ENCODE results near the gene FGR.
"Not testable (repeated sequence)": the region's sequence is repeated elsewhere in the genome, so short reads cannot be mapped to it uniquely, and the experiment has no call there.

FGR gene

DNA sequence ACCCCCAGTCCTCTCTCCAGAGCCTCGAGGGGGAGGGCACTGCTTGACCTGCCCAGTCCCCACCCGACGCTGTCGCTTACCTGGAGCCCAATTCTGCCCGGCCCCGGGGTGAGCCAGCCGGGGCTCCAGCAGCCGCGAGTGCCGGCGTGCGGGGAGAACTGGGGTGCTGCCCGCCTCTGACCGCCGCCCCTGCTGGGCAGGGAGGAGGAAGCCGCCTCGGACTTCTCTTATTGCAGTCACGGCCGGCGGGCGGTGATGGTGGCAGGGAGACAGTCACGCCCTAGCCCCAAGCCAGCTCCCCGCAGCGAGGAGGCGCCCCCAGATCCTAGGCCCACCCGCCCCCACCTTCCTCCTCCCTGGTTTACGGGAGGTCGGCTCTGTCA is at the start of gene FGR:
Gene FGR, minus strand, starts transcription at position 201 of the 383 bp plus-strand sequence. CDS start 11,269 bp downstream, outside the sequence.
- no peak for DNase-seq

DNA sequence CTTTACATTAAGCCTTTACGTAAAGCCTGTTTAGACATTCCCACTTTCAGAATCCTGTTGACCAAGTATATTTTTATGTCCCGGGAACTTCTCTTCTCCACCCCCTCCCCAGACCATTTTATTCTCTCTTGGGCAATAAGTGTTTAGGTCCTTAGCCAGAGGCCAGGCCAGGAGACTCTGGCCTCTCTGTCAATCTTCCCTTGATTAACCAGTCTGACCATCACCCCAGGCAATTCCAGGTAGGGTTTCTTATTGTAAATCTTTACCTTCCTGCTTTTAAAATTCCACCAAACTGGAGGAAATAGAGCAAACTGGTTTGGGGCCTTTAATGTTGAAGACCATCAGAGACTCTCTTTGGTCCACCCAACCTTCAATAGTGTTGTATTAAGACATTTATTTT is 49.2 kb upstream of the FGR start:
- DNase-seq: no peak

- no peak for DNase-seq
Measured at GRCh38 chr1:27682351-27682944, 47.5 kb upstream of the FGR start.

DNA sequence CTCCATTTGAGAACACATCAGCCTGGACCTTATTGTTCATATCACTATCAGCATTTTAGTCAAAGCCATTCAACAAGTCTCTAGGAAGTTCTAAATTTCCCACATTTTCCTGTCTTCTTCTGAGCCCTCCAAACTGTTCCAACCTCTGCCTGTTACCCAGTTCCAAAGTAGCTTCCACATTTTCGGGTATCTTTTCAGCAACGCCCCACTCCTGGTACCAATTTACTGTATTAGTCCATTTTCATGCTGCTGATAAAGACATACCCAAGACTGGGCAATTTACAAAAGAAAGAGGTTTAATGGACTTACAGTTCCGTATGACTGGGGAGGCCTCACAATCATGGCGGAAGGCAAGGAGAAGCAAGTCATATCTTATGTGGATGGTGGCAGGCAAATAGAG is 46.6 kb upstream of the FGR start:
- not testable (repeated sequence) for DNase-seq

- DNase-seq: not testable (repeated sequence)
Measured at GRCh38 chr1:27680225-27680791, 45.3 kb upstream of the FGR start.

GRCh38 chr1:27678747-27679146 is 43.8 kb upstream of the FGR start:
- no peak for DNase-seq

GRCh38 chr1:27676410-27676809 is 41.4 kb upstream of the FGR start:
- DNase-seq: no peak

GRCh38 chr1:27672750-27673112 is 37.7 kb upstream of the FGR start:
- no peak for DNase-seq

DNA sequence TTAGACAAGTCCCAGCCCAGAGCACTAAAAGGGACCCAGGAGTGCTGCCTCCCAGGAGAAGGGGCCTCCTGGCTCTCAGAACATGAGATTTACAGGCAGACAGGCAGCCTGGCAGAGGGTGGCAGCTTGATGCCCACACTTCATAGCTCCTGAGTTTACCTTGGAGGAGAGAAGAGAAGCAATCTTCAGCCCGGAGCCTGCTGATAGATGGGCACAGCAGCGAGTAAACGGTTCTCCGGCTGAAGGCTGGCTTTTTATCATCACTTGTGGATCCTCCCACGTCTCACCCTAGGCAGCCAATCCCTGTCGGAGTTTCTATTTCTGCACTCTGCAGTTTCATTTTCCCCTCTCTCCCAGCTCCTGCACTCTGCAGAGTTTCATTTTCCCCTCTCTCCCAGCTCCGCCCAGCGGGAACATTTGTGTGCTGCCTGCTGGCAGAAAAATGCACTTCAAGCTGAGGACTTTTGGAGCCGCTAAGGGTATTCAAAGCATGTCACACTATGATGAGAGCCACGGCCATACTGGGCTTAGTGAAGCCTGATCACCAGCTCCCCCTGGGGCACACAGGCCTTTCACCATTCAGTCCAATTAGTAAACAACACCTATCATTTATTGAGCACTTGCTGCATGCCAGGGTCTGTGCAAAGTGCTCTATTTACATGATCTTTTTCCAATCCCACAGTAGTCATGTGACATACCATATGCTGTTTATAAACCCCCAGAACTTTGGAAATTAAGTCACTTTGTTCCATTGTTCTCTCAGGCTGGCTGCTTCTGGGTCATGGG is 37.2 kb upstream of the FGR start, which contains the start of gene IFI6:
Gene IFI6, minus strand, starts transcription at position 229 of the 786 bp plus-strand sequence. CDS start 2,878 bp downstream, outside the sequence.
- DNase-seq: peak; percentile 79

- DNase-seq: no peak
Measured at GRCh38 chr1:27669876-27670275, 34.9 kb upstream of the FGR start.

- peak; percentile 94 for DNase-seq
Measured at GRCh38 chr1:27668808-27669723, 34.1 kb upstream of the FGR start.

- DNase-seq: no peak
Measured at GRCh38 chr1:27668121-27668807, 33.3 kb upstream of the FGR start.

GRCh38 chr1:27666791-27667254 is 31.8 kb upstream of the FGR start:
- no peak for DNase-seq

DNA sequence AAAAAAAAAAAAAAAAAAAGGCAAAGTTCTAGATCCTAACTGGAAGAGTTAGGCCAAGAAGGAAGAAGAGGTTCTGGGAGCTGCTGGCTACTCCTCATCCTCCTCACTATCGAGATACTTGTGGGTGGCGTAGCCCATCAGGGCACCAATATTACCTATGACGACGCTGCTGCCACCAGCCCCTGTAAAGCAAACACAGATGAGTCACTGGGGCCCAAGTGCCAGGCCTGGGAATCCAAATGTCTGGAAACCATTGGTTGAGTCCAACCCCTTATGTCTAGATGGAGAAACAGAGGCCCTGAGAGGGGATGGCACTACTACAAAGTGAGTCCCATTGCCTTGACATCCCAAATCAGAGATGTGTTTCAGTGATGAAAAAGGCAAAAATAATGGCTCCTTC is 31.3 kb upstream of the FGR start:
- no peak for DNase-seq

GRCh38 chr1:27665016-27665651 is 30.1 kb upstream of the FGR start:
- no peak for DNase-seq

GRCh38 chr1:27664291-27664690 is 29.3 kb upstream of the FGR start:
- no peak for DNase-seq

DNA sequence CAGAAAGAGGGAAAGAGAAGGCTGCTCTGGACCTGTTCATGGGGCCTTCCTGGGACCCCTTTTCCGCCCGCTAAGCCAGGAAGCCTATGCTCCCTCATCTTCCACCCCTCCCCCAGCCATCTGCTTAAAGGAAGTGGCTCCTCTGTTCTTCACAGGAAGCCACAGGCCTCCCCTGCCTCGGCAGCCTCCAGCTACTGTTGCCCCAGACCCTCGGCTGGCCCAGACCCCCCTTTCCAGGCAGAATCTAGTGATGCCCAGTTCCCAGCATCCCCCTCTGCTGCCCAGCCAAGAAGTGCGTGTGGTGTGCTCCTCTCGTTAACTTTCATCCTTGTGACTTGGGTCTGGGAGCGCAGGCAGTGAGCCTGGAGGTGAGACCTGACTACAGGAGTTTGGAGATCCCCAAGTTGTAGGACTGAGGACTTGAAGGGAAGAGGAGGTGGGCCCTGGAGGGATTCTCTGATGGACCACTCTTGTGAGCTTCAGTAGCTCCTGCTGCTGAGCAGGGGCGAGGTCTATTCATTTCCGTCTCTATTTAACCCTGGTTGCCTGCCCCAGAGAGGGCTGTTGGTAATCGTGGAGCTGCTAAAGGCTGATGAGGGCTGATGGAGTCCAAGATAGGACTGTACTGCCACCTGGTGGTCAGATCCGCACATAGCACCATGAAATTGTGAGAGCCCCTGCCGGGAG is 27.9 kb upstream of the FGR start:
- peak; percentile 93 for DNase-seq

GRCh38 chr1:27662261-27662660 is 27.3 kb upstream of the FGR start:
- DNase-seq: no peak

DNA sequence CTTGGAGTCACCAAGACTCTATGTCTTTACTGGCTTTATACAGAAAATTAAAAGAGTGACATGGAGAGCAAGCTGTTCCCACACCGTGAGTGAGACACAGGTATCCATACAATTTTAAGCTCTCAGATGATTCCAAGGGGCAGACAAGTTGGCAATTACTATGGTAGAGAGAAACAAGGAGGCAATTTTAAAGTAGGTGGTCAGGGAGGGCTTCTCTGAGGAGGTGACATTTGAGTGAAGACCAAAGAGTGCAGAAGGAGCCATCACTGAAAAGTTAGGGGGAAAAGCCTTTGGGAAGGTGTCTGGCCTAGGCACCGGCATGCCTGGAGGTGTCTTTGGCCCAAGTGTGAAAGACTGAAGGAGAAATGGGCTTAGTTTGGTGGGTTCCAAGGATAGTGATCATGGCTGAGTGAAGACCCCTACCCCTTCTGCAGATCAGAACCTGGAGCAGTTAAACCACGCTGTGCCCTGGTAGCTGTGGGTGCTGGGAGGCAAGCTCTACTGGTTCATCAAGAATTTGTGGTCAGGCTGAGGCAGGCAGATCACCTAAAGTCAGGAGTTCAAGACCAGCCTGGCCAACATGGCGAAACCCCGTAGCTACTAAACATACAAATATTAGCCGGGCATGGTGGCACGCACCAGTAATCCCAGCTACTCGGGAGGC is 26.6 kb upstream of the FGR start:
- no peak for DNase-seq

GRCh38 chr1:27660300-27660835 is 25.4 kb upstream of the FGR start:
- DNase-seq: no peak
